HCT116 (cell line): ENCODE measurements around the gene MED13L.

Experiments
- CTCF ChIP-seq, 3 experiments: fragments of 200-600 bp in 1 of 3; sonication (generic) in 1 of 3; IDR thresholded peaks in 2 of 3; conservative IDR thresholded peaks in 1 of 3; 2 replicates each; pipeline ENCODE4 v1.5.1; 2012 to 2017; ENCODE audit warnings: low read depth in 2 of 3, low read length in 2 of 3, antibody characterized with exemption in 1 of 3, borderline replicate concordance in 1 of 3, control low read depth in 1 of 3, mild to moderate bottlenecking in 1 of 3, mixed read lengths in 1 of 3, mixed run types in 1 of 3, moderate library complexity in 1 of 3; ENCODE audit not compliant: insufficient read depth in 1 of 3
- JUND ChIP-seq: IDR thresholded peaks from 2 replicates; pipeline ENCODE4 v1.6.1; 2012
- POLR2A ChIP-seq: IDR thresholded peaks from 2 replicates; pipeline ENCODE4 v1.7.0; 2011; ENCODE audit warnings: borderline replicate concordance; ENCODE audit not compliant: insufficient read depth, insufficient read length; ENCODE audit errors: extremely low read depth
- REST ChIP-seq: IDR thresholded peaks from 2 replicates; pipeline ENCODE4 v1.6.1; 2012; ENCODE audit warnings: low read depth
- SRF ChIP-seq: IDR thresholded peaks from 2 replicates; pipeline ENCODE4 v1.6.1; 2012; ENCODE audit warnings: low read depth
- ZNF274 ChIP-seq: fragments of 200-500 bp; sonication (Bioruptor generic); IDR thresholded peaks from 2 replicates; pipeline ENCODE4 v1.6.1; 2014; ENCODE audit warnings: mild to moderate bottlenecking, low read depth, low read length, inconsistent platforms

DNA sequence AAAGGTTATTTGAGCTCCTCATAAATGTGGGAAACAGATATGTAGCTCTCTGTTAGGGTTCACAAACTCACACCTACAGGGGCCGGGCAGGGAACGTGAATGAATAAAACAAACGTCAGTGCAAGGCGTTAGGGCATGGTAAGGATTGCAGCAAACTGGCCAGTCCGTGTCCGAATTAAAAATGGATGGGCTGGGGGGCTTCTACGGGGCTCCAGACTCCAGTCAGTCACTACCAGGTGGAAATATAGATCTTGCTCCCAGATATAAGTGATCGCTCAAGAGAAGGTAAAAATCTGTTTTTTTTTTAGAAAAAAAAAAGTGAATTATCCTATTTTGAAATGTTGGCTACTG, 333.1 kb downstream of the MED13L start:
- TF ChIP-seq POLR2A (no peak), CTCF (IDR thresholded peaks at IDR 0.05 in 2 of 3, conservative IDR thresholded peaks at IDR 0.05 in 1 of 3; ENCODE audit: borderline replicate concordance in 1 of 3, insufficient read depth in 1 of 3, low read depth in 2 of 3, low read length in 2 of 3) (no peak), ZNF274 (no peak), JUND (no peak), SRF (no peak), REST (no peak)
